ENCODE results near the gene DPEP2.
A peak's percentile ranks its signal among the peaks of the same experiment; 100 is the strongest.
"Not testable (repeated sequence)": the region's sequence is repeated elsewhere in the genome, so short reads cannot be mapped to it uniquely, and the experiment has no call there.

Gene DPEP2

DNA sequence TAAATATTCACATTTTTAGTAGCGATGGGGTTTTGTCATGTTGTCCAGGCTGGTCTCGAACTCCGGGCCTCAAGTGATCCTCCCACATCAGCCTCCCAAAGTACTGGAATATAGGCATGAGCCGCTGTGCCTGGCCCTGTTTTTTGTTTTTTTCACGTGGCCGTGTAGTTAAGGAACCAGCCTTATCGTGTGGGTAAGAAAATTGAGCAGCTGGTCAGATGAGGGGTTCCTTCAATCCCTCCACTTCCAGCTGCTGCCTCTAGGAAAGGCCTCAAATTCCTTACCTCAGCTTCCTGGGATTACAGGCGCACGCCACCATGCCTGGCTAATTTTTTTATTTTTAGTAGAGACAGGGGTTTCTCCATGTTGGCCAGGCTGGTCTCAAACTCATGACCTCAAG is 5.9 kb upstream of the DPEP2 start:
- no peak for DNase-seq (ENCODE audit: low read depth)

DNA sequence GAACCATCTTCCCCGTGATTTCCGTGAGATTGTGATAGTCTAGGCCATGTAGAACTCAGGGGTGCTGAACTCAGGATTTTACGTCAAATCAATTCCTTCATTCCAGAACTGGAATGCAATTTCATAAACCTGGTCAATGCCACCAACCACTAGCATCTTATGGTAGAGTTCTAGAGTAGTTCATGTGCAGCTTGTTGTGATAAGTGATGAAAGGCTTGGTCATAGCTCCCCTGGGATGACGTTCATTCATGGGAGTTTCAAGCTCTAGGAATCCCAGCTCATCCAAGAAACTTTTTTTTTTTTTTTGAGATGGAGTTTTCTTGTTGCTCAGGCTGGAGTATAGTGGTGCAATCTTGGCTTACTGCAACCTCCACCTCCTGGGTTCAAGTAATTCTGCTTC is 3.7 kb upstream of the DPEP2 start:
- no peak for DNase-seq (ENCODE audit: low read depth)

DNA sequence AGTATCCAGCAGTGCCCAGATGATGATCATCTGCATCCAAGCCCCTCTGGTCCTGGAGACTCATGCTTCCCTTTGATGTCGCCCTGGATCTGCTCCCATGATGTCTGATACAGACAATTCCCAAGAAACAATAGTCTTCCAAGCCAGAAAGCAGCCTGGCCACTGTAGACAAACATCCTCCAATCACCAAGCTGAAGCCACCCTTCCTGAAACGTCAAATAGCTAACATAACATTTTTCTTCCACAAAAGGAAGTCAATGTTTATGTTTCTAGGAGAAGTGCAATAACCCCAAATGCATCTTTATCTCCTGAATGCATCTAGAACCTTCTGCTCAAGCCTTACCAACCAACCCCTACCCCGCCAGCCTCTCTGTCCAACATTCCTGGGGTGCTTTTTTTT is 1.2 kb upstream of the DPEP2 start:
- DNase-seq (ENCODE audit: low read depth), result no peak

DNA sequence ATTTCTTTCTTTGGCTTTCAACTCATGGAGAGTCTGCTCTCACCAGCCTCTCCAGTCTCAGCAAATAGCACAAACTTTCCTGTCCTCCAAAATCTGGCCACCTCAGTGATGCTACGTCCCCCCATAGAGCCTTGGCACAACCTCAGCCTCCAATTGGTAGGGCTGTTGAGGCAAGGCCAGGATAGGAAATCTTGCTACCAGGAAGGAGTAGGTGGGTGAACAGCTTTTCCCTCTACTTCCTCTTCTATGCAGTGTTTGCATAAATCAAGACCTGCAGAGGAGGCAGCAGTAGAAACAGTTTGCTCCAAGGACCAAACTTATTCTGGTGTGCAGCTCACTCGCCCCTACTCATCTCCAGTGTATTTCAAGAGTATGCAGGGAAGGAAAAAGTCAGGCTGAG is 701 bp upstream of the DPEP2 start:
- no peak for DNase-seq (ENCODE audit: low read depth)

DNA sequence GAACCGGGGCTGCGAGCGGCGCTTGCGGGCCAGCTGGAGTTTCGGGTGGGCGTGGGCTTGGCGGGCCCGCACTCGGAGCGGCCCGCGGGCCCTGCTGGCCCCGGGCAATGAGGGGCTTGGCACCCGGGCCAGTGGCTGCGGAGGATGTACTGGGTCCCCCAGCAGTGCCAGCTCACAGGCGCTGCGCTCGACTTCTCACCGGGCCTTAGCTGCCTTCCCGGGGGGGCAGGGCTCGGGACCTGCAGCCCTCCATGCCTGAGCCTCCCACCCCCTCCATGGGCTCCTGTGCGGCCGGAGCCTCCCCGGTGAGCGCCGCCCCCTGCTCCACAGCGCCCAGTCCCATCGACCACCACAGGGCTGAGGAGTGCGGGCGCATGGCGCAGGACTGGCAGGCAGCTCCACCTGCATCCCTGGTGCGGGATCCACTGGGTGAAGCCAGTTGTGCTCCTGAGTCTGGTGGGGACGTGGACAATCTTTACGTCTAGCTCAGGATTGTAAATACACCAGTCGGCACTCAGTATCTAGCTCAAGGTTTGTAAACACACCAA is 979 bp downstream of the DPEP2 start:
- not testable (repeated sequence) for DNase-seq (ENCODE audit: low read depth)

DNA sequence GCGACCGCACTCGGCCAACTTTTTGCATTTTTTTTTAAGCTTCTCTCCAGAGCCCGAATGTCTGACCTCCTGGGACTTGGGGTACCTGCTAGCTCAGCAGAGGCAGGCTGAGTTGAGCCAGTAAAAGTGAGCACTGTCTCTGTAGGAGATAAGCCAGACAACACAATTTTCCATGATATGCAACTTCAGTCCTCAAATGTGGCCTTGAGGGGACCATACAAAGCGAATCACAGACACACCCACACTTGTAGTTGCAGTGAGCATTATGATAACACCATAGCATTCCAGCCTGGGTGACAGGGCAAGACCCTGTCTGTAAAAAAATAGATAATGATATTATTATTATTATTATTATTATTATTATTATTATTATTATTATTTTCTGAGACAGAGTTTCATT is 2.6 kb downstream of the DPEP2 start:
- no peak for DNase-seq (ENCODE audit: low read depth)

DNA sequence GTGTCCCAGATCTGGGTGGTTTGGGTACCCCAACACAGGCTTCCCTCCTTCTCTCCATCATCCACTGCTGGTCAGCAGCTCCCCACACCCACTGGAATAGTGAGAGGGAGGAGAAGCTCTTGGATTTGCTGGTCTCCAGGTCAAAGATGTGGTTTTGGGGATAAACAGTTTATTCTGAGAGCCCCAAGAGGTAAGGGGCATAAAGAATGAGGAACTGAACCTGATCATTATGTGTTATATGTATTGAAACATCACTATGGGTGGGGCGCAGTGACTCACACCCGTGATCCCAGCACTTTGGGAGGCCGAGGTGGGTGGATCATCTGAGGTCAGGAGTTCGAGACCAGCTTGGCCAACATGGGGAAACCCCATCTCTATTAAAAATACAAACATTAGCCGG is 3.9 kb downstream of the DPEP2 start:
- no peak for DNase-seq (ENCODE audit: low read depth)

DNA sequence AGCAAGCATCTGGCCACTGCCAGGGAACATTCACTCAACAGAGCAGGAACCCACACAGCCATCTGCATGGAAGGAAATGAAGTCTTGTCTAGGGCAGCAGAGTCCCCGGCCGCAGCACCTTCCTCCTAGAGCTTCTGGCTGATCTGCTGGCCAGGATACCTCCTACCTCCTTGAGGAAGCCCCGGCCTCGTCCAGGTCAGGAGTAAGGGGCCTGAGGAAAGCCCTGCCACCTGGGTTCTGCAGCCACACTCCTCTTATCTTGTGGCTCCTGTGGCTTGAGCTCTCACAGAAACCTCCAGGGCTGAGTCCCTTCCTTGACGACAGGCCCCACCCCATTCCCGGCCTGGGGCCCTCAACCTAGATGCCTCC is 5.3 kb downstream of the DPEP2 start:
- not testable (repeated sequence) for DNase-seq (ENCODE audit: low read depth)

DNA sequence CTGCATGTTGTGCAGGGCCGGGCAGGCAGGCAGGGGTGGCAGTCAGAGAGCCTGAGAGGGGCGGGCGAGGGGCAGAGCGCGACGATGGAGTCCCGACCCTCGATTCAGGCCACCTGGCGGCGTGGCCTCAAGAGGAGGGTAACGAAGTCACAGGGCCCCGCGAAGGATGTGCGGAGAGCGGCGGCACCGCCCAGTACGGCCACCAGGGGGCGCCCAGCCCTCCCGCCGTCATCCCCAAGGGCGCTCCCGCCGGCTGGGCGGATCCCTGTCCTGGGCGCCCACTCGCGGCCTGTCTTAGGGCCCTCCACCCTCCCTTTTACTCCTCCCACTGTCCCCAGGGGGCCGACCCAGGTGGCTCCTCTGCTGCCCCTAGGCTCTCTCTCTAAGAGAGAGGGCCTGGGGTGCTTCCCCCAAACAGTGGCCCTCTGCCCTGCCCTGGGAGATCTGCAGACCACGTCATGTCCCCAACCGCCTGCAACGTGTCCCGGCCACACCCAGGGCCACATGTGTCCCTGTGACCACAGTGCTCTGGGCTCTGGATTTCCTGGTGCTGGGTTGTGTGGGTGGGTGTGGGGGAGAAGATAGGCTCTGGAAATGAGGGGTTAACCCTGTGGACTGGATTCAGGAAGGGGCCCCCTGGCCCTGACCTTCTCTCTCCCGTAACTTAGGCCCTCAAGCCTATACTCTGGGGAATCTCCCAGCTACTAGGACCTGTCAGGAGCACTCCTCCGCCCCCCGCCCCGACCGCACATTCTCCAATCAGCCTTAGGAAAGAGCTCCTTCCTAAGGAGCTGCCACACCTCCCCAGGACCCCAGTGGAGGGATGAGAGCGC is 5.9 kb downstream of the DPEP2 start:
- peak; percentile 46 for DNase-seq (ENCODE audit: low read depth)

DNA sequence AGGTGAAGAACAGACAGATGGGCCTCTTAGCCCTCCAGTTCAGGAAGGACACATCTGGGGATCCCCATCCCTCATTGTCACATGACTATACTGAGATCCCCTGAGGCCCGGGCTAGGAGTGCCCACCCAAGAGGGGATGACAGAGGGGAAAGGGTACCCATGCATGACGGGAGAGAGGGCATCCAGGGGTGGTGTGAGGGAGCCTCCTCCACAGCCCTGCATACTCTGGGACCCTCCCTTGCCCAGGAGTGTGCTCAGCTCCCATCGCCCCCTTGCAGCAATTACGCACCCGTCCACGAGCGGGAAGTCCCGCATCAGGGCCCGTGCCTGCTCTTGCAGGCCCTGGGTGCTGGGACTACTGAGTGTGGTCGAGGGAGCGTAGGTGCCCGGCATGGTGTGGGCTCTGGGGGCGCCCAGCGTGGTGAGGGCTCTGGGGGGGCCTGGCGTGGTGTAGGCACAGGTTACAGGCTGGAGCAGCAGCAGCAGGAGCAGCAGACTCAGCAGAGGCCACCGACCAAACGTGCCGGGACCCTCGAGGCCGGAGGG is 6.5 kb downstream of the DPEP2 start:
- DNase-seq (ENCODE audit: low read depth), result no peak

DNA sequence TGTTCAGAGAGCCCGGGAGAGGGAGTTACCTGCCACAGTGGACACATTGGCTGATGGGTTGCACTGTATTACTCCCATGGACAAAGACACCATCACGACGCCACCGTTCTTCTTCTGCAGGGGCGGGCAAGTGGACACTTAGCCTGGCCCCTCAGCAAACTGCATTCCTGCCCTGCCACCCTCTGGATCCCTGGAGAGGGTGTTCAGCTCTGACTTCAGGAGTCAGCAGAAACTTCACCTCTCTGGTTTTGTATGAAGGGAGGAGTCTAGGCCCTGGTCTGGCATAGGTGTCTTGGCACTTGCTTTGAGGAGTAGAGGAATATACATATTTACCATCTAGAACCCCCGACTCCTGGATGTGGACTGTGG is 9.3 kb downstream of the DPEP2 start:
- DNase-seq (ENCODE audit: low read depth), result no peak

DNA sequence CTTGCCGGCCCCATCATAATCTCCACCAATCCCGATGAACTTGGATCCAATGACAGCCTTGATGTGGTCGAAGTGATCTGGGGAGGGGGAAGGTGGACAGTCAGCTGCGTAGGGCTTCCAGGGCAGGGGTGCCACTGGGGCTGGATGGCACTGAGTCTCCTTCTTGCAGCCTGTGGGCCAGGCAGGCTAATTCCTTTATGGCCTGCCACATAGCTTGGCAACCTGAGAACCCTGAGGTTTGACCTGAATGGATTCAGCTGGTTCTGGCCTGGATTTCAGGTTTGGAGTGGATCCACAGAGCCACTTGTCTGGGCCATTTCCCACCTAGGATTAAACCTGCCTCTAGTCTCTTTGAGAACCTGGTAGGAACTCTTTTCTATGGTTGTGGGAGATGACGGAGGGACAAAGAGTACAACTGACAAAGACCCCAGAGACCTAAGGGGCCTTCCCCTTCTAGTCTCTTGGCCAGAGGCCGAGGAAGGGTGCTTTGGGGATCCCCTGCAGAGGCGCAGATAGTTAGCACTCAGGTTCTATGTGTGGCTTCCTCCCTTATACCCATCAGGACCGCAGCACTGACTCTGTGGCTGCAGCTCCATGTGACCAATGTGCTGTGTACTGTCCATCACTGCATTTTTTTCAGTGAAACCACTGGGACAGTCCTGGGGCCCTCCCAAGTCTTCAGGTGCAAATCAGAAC is 9.8 kb downstream of the DPEP2 start:
- DNase-seq (ENCODE audit: low read depth), result no peak

DNA sequence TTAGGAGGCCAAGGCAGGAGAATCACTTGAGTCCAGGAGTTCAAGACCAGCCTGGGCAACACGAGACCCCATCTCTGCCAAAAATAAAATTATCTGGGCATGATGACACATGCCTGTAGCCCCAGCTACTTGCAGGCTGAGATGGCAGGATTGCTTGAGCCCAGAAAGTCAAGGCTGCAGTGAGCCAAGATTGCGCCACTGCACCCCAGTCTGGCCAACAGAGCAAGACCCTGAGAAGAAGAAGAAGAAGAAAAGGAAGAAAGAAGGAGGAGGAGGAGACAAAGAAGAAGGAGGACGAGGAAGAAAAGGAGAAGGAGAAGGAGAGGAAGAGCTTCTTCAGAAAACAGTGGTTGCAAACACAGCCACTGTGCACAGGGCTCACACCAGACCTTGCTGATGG is 10.6 kb downstream of the DPEP2 start:
- no peak for DNase-seq (ENCODE audit: low read depth)

DNA sequence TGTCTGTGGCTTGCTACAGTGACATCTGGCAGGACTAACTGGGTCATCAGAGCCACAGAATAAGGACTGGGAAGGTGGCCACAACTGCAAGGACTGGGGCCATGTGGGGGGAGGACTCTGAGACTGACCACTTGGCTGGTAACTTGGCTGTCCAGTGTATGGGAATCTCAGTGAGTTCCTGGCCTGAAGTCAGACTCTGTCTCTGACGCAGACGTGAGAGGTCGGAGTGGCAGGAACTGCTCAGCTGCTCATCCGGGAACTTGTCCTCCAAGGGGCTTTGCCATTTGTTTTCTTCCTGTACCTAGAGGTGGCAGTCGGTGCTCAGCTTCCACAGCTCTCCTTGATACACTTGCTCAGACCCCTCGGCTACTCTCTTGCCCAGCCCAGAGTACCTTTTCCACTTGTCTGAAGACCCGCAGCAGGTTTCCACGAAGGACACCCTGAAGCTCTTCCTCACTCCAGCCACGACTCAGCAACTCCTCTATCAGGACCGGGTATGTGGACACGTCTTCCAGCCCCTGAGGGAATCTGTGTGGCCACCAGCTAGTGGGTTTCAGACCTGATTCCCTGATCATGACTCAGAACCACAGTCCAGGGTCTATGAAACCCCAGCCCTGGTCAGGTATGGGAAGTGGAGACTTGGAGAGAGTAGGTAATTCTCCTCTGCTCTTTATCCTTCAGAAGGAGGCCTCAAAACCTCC is 11.7 kb downstream of the DPEP2 start:
- DNase-seq (ENCODE audit: low read depth), result no peak

DNA sequence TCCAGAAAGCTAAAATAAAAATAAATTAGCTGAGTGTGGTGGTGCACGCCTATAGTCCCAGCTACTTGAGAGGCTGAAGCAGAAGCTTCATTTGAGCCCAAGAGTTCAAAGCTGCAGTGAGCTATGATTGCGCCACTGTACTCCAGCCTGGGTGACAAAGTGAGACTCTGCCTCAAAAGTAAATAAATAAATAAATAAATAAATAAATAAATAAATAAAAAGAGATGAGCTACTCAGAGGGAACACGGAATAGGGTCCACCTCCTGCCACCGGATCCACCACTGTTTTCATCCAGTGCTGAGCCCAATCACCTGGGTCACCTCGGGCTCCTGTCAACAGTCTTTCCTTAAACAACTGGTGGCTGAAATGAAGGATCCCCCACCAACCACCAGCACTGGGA is 12.3 kb downstream of the DPEP2 start:
- DNase-seq (ENCODE audit: low read depth), result no peak

DNA sequence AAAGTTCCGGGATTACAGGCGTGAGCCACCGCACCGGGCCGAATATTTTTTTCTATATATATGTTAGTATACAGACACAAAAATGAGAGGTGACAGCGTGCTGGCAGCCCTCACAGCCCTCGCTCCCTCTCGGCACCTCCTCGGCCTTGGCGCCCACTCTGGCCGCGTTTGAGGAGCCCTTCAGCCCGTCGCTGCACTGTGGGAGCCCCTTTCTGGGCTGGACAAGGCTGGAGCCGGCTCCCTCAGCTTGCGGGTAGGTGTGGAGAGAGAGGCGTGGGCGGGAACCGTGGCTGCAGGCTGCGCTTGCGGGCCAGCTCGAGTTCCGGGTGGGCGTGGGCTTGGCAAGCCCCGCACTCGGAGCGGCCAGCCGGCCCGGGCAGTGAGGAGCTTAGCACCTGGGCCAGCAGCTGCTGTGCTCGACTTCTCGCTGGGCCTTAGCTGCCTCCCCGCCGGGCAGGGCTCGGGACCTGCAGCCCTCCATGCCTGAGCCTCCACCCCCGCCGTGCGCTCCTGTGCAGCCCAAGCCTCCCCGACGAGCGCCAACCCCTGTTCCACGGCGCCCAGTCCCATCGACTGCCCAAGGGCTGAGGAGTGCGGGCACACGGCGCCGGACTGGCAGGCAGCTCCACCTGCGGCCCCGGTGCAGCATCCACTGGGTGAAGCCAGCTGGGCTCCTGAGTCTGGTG is 17.1 kb downstream of the DPEP2 start:
- no peak for DNase-seq (ENCODE audit: low read depth)

DNA sequence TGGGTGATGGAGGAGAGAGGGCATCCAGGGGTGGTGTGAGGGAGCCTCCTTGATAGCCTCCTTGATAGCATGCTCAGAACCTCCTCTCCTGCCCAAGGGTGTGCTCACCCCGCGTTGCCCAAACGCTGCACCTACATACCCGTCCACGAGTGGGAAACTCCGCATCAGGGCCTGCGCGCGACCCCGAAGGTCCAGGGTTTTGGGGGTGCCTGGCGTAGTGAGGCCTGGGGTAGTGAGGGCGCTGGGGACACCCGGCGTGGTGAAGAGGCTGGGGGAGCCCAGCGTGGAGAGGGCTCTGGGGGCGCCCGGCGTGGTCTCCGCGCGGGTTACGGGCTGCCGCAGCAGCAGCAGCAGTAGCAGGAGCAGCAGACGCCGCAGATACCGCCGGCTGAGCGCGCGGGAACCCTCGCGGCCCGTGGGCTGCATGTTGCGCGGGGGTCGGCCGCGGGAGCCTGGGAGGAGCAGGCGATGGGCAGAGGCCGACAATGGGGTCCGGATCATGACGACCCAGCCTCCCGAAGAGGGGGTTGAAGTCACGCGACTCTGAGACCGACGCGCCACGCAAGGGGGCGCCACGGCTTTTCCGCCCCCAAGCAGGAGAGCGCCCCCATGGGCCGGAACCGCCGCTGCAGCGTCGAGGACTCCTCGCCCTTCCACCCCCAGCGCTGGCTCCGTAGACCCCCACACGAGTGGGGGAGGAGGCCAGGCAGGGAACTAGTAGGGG is 19.2 kb downstream of the DPEP2 start, which contains the start of gene DPEP3:
Gene DPEP3 (minus strand): TSS at position 545 of the 724 bp plus-strand sequence. CDS start 119 bp downstream, at position 426.
- DNase-seq (ENCODE audit: low read depth), result no peak

DNA sequence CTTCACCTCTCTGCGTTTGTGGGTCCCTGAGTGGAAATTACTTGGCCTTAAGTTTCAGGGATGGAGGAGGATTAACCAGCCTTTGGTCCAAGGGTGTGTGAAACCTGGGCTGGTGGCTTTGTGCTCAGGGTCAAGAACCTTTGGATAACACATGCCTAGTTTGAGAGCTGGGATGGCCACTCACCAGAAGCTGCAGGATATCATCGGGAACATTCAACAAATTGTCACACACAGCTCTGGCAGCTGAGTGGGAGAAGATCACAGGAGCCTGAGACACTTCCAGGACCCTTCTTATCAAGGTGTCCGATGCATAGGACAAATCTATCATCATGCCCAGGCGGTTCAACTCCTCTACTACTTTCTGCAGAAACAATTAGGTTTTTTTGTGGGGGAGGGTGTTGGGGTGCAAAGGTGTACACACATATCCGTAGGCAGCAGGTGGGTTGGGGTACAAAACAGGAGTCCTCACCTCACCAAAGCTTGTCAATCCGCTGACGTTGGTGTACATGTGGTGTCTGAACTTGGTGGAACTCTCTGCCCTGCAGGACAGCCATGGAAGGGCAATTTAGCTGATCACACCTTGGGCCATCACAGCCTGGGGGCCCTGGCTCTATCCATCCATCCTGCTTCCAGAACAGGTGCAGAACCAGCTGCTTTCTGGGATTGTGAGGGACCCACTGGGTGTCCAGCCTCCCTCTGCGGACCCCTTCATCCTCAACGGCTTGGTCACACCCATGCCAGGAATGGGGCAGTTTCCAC is 21.6 kb downstream of the DPEP2 start:
- no peak for DNase-seq (ENCODE audit: low read depth)

DNA sequence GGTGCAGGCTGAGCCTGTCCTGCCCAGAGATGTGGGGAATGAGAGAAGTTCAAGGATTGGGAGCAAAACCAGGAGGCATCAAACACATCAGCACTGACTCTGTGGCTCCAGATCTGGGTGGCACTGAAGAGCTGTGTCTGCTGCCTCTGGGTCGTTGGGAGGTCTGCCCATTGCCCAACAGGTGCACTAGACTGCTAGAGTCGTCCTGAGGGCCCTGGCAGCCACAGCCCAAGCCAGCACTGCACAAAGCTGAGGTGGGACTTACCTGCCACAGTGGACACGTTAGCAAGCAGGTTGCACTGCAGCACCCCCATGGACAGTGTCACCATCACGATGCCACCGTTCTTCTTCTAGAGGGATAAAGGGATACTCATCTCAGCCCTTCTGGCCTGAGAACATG is 22.3 kb downstream of the DPEP2 start:
- DNase-seq (ENCODE audit: low read depth), result no peak

DNA sequence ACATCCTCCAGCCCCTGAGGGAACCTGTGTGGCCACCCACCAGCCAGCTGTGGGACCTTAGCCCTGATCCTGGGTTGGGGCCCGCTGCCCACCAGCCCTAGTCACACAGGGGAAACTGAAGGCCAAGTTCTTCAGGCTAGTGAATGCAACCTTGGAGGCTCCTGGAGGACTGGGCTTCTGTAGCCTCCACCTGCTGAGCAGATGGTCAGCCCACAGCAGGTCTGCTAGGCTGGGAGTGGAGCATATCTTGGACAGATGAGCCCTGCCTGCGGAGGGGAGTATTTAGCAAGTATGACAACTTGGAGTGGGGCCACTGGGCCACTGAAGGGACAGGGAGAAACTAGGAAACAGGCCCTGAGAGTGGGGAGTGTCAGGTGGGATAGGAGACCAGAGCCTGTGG is 23.1 kb downstream of the DPEP2 start:
- no peak for DNase-seq (ENCODE audit: low read depth)

Data from fibroblast of the conjunctiva (primary cell).